ENCODE results near the gene RCOR2. TPM values are rescaled to one million over a fixed set of nuclear protein-coding genes. Genes with fewer than 3 reads are reported as not detected.

The RCOR2 gene
- total and polyA plus RNA-seq, 2 of the 13 experiments (the other 11 are each of a cell fraction or from before 2014, with no cell fraction given): 8.3 to 8.5 TPM

GRCh38 chr11:63869683-63870082 lies 47.3 kb downstream of the RCOR2 start:
- Histone ChIP-seq H3K27me3 (ENCODE audit: control insufficient read depth in 1 of 2, insufficient read depth in 2 of 2, low read length in 2 of 2) (no peaks in the 10 kb centered on the region), H3K4me2 (ENCODE audit: low read depth, low read length) (no peak overlapping the region), H2AFZ (ENCODE audit: low read length) (no peak overlapping the region), H3K79me2 (ENCODE audit: insufficient read depth, low read length) (peaks cover 50% of the 10 kb centered on the region), H3K36me3 (replicated peaks in 1 of 2; ENCODE audit: control insufficient read depth in 1 of 2, insufficient read depth in 2 of 2, low read length in 2 of 2) (peaks cover 1 to 16% of the 10 kb centered on the region in 2 experiments; a peak in 3 of 5 replicates), H3K4me1 (ENCODE audit: insufficient read depth, low read length) (peaks cover 42% of the 10 kb centered on the region), H3K4me3 (replicated peaks in 1 of 3; ENCODE audit: insufficient read depth in 1 of 3, low read depth in 2 of 3, low read length in 3 of 3) (no peak overlapping the region), H3K9me3 (ENCODE audit: low read length) (no peaks in the 10 kb centered on the region), H4K20me1 (ENCODE audit: insufficient read depth, low read length) (no peaks in the 10 kb centered on the region), H3K9ac (ENCODE audit: insufficient read depth, low read depth, low read length) (no peak overlapping the region), H3K27ac (ENCODE audit: extremely low read length, insufficient read depth, low read length) (no peak overlapping the region)
- ATAC-seq: no peak
- CTCF ChIA-PET (ENCODE audit: low intra/inter-chr PET ratio, low total read pairs): no interaction called here
- WGBS (ENCODE audit: low lambda C conversion rate): 98% methylated on average over 7 of the region's 8 CpGs
- POLR2A ChIA-PET: no interaction called here
- TF ChIP-seq NCOA2 (CRISPR knock-in tag; IDR thresholded peaks at IDR 0.05) (no peak), ZNF558 (CRISPR knock-in tag; IDR thresholded peaks at IDR 0.05; ENCODE audit: borderline replicate concordance) (no peak), ZNF530 (CRISPR knock-in tag; IDR thresholded peaks at IDR 0.05; ENCODE audit: low read depth) (no peak), SSRP1 (CRISPR knock-in tag; IDR thresholded peaks at IDR 0.05) (no peak), SAFB2 (CRISPR knock-in tag; IDR thresholded peaks at IDR 0.05; ENCODE audit: borderline replicate concordance, low read depth) (no peak), HNRNPUL1 (IDR thresholded peaks at IDR 0.05; ENCODE audit: low read depth, low read length) (no peak), ISX (CRISPR knock-in tag; conservative IDR thresholded peaks at IDR 0.05) (no peak)
- DNase-seq (ENCODE audit: low spot score): no peak
- intact Hi-C loops (cut with micrococcal nuclease; ENCODE audit: unreplicated experiment): no loop called here
- in situ Hi-C loops (cut with HindIII; ENCODE audit: extremely low pct_ligation_motif_present, low pct_unique_long_range_greater_than_20kb): no loop called here
- FAIRE-seq: no peak
- no TSS peak for BruUV-seq (replicated peaks)

DNA sequence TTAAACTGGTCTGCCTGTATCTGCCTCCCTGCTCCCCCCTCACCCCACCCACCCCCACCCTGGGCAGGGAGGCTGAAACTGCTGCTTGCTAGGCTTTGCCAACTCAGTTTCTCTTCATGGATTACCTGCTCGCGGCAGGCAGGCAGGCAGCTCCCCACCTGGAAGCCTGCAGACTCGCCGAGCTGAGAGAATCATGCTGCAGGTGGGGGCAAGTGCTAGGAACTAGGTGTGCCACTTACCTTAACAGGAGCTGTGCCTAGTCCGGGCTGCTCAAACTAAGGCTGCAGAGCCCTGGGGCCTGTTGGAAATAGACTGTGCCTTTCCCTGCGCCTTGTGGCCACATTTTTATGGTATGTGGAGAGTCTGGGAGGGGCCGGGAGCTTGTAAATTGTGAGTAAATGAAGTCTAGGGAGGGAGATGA lies 47.8 kb downstream of the RCOR2 start:
- peaks cover 1 to 16% of the 10 kb centered on the region in 2 experiments; a peak in 3 of 5 replicates for H3K36me3 ChIP-seq (replicated peaks in 1 of 2; ENCODE audit: control insufficient read depth in 1 of 2, insufficient read depth in 2 of 2, low read length in 2 of 2)
- H2AFZ ChIP-seq (ENCODE audit: low read length): no peak overlapping the region
- intact Hi-C loops (cut with micrococcal nuclease; ENCODE audit: unreplicated experiment): no loop called here
- ATAC-seq: no peak
- in situ Hi-C loops (cut with HindIII; ENCODE audit: extremely low pct_ligation_motif_present, low pct_unique_long_range_greater_than_20kb): no loop called here
- H3K4me3 ChIP-seq (replicated peaks in 1 of 3; ENCODE audit: insufficient read depth in 1 of 3, low read depth in 2 of 3, low read length in 3 of 3): no peak overlapping the region
- H3K27me3 ChIP-seq (ENCODE audit: control insufficient read depth in 1 of 2, insufficient read depth in 2 of 2, low read length in 2 of 2): no peaks in the 10 kb centered on the region
- H3K9me3 ChIP-seq (ENCODE audit: low read length): no peaks in the 10 kb centered on the region
- H4K20me1 ChIP-seq (ENCODE audit: insufficient read depth, low read length): no peaks in the 10 kb centered on the region
- no peak overlapping the region for H3K4me2 ChIP-seq (ENCODE audit: low read depth, low read length)
- H3K4me1 ChIP-seq (ENCODE audit: insufficient read depth, low read length): peaks cover 38% of the 10 kb centered on the region
- peaks cover 46% of the 10 kb centered on the region for H3K79me2 ChIP-seq (ENCODE audit: insufficient read depth, low read length)
- BruUV-seq (replicated peaks): no TSS peak
- no peak overlapping the region for H3K27ac ChIP-seq (ENCODE audit: extremely low read length, insufficient read depth, low read length)
- POLR2A ChIA-PET: no interaction called here
- no peak overlapping the region for H3K9ac ChIP-seq (ENCODE audit: insufficient read depth, low read depth, low read length)
- no peak for FAIRE-seq
- CTCF ChIA-PET (ENCODE audit: low intra/inter-chr PET ratio, low total read pairs): no interaction called here
- WGBS (ENCODE audit: low lambda C conversion rate): 100% methylated on average over 6 of the region's 7 CpGs
- TF ChIP-seq ZNF10 (CRISPR knock-in tag; IDR thresholded peaks at IDR 0.05; ENCODE audit: borderline replicate concordance, low read depth): no peak
- no peak for TF ChIP-seq GATAD1 (CRISPR knock-in tag; IDR thresholded peaks at IDR 0.05)
- TF ChIP-seq ZNF44 (CRISPR knock-in tag; IDR thresholded peaks at IDR 0.05): no peak
- no peak for TF ChIP-seq ZNF589 (CRISPR knock-in tag; conservative IDR thresholded peaks at IDR 0.05)
- no peak for TF ChIP-seq ZNF251 (CRISPR knock-in tag; IDR thresholded peaks at IDR 0.05)
- no peak for TF ChIP-seq BORCS8-MEF2B (CRISPR knock-in tag; IDR thresholded peaks at IDR 0.05)
- no peak for DNase-seq (ENCODE audit: low spot score)

Data from HepG2 (cell line).